HG02870 (cell line): ENCODE measurements around the gene KRT80.

ENCODE experiments used
- ATAC-seq: cut with Tn5 transposase; IDR thresholded peaks from one replicate; pipeline ENCODE4 v1.9.1; 2021; ENCODE audit warnings: mild to moderate bottlenecking, moderate library complexity; ENCODE audit not compliant: unreplicated experiment

Gene KRT80

GRCh38 chr12:52156757-52157565, 34.9 kb downstream of the KRT80 start:
- no peak for ATAC-seq

- no peak for ATAC-seq
These were observed 35.5 kb downstream of the KRT80 start for GRCh38 chr12:52156311-52156710.

GRCh38 chr12:52155048-52155868, 36.6 kb downstream of the KRT80 start:
- ATAC-seq: no peak

GRCh38 chr12:52152905-52153317, 38.9 kb downstream of the KRT80 start:
- ATAC-seq: no peak

GRCh38 chr12:52151837-52152783, 39.7 kb downstream of the KRT80 start:
- ATAC-seq: no peak

- ATAC-seq: no peak
These were observed 40.5 kb downstream of the KRT80 start for GRCh38 chr12:52151153-52151836.

- ATAC-seq: no peak
These were observed 42.1 kb downstream of the KRT80 start for GRCh38 chr12:52149651-52150241.

- ATAC-seq: no peak
These were observed 42.6 kb downstream of the KRT80 start for GRCh38 chr12:52149182-52149641.

GRCh38 chr12:52148464-52149181, 43.2 kb downstream of the KRT80 start:
- ATAC-seq: no peak

- ATAC-seq: no peak
These were observed 43.8 kb downstream of the KRT80 start for GRCh38 chr12:52147964-52148463.

- ATAC-seq: no peak
These were observed 44.3 kb downstream of the KRT80 start for GRCh38 chr12:52147367-52147963.

GRCh38 chr12:52146822-52147366, 44.9 kb downstream of the KRT80 start:
- no peak for ATAC-seq

GRCh38 chr12:52146089-52146821, 45.6 kb downstream of the KRT80 start:
- no peak for ATAC-seq

- ATAC-seq: no peak
These were observed 46.4 kb downstream of the KRT80 start for GRCh38 chr12:52145228-52146088.

- ATAC-seq: no peak
These were observed 47.1 kb downstream of the KRT80 start for GRCh38 chr12:52144512-52145227.

- no peak for ATAC-seq
These were observed 49.4 kb downstream of the KRT80 start for GRCh38 chr12:52142431-52142830.
